ENCODE results near the gene USP49.
"Not testable (repeated sequence)": the region's sequence is repeated elsewhere in the genome, so short reads cannot be mapped to it uniquely, and the experiment has no call there.

USP49 gene

DNA sequence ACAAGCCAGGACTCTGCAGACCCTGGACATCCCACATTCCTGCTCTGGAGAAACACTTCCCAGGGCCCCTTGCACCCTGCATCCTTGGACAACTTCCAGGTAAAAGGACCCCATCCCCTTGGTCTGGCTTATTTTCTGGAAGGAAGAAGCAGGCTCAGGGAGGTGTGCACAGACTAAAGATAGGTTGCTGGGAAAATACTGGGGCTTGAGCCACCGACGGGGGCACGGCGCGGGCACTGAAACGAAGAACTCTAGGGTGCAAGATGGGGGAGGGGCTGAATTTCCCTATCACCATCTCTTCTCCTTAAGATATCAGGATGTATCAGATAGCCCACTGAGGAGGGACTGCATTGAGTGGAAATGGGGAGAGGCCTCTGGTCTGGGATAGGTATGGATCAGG, 116.3 kb downstream of the USP49 start:
- no peak for DNase-seq

DNA sequence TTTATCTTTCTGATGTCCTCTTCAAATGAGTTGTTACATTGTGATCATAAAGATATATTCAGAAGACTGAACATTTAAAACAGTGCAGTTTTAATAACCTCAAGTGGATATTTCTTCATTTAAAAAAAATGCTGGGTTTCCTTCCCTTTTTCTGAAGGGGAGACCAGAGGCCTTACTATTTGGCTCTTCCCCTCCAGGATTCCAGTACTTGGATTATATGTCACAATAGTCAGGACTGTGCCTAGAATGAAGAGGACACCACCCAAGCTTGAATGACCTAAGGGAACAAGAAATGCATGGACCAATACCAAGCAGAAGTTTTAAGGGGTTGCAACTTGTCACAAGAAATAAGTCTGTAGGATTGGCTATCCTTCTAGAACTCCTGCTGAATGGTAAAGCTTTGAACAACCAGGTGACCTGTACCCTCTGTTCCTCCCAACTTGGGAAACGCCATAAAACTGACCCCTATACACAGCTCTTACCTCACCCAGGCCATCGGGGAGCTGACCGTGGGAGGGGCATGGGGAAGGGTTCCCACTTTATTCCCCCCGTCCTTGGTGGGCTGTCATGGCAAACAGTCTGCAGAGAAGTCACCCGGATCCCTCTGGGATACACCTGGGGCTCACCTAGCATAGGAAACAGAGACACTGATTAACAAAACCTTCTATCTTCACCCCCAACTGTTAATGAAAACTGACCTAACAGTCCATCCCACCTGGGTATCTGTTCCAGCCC, 117.5 kb downstream of the USP49 start:
- DNase-seq, result no peak

DNA sequence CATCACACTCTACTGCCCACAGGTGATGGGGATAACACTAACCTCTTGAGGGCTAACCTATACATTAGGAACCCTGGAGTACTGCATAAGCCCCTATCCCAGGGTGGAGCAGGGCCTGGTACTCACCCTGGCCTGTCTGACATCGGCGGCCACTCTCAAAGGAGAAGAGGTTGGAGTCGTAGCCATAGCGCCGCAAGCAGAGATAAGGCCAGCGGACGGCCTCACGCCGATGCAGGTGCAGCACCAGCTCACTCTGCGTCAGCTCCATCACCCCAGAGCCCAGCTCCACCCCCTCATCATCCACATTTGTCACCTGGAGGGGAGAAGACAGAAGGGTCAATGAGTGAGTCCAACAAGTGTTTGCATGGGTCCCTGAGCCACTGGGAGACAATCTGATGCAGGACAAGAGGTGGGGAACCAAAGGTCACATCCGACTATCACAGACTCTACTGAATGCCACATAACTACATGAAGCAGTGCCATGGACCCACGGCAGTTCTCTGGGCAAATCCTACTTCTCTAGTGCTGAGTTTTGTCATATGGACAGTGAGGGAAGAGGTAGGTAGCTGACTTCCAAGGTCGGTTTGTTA, 119.8 kb downstream of the USP49 start:
- DNase-seq, result no peak

DNA sequence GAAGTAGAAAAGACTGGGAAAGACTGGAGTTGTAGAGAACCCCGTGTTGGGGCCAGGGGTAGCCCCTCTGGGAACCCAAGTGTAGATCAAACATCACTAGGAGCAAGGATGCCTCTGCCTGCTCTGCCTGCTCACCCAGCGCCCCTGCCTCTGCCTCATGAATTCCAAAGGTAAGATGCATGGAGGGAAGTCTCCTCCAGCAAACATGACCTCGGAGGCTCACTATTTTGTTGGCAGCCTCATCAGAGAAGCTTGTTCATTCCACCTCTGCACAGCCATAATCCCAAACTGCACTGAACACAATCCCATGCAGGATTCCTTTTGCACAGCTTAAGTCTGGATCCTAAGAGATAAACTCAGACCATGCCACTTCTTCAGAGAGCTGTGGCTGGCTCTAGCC, 120.3 kb downstream of the USP49 start:
- DNase-seq, result no peak

DNA sequence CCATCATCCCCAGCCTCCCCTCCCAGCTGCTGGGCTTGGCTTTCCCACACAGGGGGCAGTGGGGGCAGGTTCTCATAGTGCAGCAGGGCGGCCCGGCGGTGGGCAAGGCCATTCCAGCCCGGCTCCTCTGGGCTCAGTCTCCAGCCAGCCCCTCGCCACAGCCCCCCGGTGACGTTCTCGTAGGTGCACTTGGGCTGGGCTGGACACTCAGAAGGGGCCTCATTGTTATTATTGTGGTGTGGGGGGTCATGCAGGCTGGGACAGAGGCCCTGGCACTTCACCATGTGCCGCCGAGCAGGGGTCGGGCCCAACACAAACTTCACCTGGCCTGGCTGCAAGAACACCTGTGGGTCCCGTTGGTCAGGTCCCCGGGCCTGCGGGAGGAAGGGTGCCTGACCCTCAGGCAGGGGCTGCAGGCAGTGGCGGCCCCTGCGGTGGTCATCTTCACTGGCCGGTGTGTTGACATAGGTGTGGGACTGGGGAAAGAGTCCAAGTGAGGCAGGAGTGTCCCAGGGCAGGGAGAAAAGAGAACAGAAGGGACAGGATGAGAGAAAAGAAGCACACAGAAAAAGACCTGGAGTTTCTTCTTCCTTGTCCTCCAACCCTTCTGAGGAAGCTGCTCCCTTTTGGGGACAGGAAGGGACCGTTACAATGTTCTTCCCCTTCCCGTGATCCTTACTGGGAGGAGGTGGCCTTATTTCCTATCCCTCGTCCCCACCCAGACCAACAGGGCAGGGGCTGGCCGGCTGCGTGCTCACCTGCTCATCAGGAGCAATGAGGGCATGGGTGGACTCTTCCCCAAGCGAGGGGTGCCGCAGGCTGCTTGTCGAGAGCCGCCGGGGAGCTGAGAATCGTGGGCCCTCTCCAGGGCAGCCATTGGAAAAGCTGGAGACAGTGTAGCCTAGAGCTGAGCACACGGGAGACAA, 123.9 kb downstream of the USP49 start:
- no peak for DNase-seq

DNA sequence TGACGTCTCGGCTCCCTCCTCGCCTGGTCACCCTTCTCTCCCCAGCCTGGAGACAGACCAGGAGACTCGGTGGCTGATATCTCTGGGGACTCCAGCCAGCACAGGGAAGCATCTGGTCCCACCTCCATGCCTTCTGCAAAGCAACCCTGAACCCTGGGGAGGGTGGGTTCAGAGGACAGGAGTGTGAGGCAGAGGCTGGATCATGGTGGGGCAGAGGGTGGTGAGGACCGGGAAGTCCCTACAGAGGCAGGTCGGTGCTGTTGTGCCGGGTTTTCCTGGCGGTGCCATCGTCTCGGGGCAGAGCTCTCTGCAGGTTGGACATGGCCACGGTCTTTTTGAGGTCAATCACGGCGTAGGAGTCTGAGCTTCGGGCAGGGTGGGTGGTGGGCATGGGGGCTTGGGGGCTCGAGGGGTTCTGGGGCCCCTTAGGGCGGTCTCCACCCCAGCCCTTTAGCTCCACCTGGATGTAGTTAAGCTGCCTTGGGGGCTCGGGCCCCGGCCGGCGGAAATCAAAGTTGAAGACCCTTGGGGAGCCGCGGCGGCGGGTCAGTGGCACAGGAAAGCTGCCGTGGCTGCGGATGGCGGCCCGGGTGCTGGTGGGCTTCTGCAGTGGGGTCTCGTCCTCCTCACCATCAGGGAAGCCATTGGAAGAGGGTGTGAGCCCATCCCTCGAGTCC, 124.7 kb downstream of the USP49 start:
- DNase-seq, result no peak

DNA sequence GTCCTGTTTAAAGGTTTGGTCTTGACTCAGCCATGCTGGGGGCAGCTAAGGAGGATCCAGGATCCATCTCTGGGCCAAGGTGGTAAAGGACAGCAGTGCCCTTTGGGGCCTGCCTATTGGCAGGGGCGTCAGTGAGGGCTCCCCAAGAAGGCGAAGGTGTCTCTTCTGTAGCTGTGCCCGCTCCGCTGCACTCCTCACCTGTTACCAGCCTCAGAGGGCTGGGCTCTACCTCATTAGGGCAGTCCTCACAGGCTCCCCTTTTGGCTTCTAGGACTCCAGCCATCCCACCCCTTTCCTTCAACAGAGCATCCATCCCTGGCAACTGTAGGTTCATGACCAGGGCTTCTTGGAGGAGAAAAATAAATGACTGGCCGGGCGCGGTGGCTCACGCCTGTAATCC, 125.8 kb downstream of the USP49 start:
- DNase-seq, result no peak

DNA sequence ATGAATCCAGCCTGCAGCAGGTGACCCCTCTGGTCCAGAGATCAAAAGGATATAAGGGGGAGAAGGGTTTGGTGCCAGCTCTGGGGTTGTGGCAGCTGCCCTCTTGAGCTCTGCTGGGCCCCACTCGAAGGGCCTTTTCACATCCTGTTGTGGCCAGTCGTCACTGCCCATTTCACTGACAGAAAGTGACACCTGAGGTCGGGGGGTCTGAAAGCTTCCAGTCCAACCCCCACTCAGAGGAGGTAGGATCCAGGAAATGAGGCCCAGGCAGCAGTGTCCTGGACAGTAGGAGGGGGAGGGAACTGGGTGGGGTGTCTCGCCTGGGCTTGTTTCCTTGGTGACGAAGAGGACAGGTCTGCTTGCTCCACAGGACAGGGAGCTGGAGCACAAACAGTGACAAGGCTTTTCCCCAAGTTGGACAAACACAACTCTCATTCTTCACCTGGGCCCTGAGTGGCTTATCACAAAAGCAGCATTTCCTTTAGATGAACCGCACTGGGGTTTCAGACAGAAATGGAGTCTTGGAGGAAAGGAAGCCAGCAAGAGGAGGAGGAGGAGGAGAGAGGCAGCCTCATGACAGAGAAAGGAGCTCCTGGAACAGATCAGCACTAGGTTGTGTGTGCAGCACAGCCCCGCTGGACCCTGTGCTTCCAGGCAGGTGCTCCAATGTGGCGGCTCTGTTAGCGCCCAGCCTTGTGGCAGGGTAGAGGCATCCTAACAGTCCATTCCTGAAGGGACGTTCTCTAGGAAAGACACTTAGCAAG, 126.4 kb downstream of the USP49 start:
- DNase-seq, result peak; percentile 9

DNA sequence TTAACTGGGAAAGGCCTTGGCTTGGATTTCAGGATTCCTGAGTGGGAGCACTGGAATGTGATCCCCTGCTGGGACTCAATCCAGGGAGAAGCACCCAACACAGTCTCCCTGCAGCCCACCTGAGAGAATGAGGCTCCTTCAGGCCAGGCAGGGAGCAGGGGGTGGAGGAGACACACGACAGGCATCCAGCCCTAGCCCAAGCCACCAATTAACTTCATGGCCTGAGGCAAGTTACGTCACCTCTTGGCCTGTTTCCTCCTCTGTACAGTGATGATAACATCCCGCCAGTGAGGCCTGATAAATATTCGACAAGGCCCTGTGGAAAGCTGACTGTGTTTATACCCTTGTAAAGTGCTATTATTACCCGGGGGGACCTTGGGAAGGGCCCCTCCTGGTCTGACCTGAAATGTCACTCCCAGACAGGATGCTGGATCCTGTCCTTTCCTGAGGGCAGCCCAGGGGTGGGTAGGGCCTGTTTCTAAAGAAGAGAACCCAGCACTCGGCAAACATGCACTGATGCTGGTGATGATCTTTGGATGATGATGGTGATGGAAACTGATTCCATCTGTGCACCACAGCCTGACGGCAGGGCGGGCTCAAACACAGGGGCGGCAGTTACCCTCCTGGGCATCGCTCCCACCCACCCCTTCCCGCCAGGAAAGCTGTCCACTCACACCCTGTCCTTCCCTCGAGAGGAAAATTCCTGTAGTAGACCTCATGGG, 127.9 kb downstream of the USP49 start:
- DNase-seq, result peak; percentile 34

DNA sequence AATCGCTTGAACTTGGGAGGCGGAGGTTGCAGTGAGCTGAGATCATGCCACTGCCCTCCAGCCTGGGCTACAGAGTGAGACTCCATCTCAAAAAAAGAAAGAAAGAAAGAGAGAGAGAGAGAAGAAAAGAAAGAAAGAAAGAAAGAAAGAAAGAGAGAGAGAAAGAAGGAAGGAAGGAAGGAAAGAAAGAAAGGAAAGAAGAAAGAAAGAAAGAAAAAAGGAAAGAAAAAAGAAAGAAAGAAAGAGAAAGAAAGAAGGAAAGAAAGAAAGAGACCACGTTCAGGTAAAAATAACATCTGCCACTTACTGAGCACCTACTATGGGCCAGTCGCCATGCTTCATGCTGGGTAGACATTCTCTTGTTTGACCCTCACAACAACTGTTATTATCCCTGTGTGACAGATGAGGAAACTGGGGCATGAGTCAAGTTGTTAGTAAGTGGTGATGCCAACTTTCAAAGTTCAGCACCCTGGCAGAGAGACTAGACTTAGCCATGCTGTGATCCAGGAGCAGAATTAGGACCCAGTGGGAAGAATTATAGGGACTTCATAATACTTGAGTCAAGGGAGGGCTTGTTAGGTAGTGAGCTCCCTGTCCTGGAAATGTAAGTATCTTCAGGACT, 129.0 kb downstream of the USP49 start:
- DNase-seq, result not testable (repeated sequence)

DNA sequence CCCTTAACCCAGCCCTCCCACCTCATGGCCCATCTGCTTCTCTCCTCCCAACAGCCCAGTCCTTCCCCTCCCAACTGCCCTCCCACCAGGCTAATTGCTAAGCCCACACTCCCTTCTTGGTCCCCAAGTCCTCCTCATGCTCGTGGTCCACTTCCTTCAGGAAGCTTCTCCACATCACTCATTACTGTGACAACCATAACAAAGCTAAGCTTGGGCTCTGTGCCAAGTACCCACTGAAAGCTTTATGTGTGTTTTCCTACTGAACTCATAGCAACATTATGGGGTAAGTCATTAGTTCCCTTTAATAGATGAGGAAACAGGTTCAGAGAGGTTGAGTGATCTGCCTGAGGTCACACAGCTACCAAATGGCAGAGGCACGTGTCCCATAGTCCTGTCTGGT, 131.7 kb downstream of the USP49 start:
- no peak for DNase-seq

DNA sequence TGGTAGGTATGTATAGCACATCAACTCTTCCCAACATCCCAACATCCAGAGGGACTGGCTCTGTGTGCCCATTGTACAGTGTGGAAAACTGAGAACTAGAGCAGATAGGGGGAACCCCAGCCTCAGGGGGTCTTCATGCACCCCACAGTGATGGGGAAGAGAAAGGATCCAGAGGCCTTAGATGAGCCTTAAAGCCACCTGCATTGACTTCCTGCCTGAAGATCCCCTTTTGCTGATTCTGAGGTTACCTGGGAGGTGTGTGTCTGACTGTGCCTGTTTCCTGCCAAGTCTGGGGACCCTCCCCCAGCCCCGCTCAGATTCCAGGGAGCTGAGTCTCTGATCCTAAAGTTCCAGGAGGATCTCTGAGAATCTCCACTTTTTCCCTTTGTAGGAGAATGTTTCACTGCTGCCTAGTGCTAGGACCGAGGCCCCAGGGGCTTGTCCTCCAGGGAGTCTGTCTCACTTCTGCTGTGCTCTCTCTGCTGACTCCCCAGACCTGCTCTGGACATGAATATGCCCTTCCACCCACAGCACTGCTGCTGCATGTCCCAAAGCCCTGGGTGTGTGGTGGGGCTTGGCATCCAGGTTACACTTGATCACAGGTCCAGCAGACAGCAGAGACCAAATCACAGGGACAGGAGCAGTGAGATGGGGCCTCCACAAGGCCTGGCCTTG, 135.1 kb downstream of the USP49 start:
- no peak for DNase-seq

DNA sequence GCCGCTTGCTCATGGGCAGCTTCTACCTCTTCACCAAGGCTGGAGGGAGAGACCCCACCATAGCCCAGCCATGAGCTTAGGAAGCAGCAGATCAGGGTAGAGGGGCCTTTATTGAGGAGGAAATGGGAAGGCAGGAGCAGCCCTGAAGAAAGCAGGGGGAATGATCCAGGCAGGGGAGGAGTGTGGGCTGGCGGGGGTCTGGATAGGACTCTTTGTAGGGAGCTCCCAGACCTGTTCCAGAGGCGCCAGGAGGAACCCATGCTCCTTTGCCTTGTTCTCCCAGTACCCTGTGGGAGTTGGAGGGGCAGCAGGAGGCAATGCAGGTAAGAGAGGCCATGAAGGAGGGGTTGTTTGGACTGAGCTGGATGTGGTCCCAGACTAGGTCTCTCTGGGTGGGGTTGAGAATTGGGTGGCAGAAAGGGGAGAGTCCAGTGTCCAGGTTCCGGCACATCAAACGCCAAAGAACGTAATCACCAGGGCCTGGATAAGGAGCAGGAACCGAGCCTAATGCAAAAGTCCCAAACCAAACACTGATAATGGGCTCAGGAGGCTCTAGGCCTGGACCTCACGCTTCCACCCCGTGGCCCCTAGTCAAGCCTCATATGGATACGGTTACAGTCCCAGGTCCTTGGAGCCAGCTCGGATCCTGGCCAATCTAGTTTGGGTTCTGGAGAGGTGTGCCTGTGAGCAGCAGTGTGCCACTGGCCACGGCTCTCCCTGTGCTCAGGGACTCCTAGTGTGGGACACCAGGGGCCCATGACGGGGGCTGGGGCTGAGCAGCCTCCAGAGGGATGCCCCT, 135.9 kb downstream of the USP49 start:
- DNase-seq, result no peak

DNA sequence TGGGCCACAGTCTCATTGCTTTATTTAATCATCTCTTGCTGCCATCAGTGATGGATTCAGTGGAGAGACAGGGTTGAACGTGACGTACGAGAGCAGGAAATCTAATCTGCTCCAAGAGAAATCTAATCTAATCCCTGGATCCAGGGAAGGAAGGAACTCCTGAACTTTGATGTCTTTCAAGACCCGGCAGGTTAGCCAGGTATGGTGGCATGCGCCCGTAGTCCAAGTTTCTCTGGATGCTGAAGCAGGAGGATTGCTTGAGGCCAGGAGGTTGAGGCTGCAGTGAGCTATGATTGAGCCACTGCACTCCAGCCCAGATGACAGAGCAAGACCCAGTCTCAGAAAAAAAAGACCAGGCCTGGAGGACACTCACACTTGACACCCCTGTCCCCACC, 136.5 kb downstream of the USP49 start:
- DNase-seq, result no peak

DNA sequence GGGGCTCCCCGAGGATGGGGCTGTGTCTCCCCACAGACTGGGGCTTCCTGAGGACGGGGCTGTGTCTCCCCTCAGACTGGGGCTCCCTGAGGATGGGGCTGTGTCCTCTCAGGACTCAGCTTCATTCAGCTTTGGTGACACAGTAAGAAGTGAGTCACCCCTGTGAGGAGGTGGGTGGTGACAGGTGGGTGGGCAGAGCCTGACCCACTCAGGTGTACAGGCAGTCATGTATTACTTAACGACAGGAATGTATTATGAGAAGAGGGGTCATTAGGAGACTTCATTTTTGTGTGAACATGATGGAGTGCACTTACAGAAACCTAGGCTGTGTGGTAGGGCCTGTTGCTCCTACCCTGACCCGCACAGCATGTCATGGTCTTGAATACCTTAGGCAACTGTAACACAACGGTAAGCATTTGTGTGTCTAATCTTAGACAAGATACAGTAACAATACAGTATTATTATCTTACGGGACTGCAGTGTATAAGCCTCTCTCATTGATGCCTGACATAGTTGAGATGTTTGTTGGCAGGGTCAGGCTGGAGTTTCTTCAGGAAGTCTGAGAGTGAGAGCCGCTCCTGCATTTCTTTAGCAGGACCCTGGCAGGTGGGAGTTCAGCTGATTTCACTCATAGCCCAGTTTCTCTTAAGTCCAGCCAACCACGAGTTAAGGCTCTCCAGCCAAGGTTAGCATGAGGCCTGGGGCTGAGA, 137.1 kb downstream of the USP49 start:
- DNase-seq, result no peak

DNA sequence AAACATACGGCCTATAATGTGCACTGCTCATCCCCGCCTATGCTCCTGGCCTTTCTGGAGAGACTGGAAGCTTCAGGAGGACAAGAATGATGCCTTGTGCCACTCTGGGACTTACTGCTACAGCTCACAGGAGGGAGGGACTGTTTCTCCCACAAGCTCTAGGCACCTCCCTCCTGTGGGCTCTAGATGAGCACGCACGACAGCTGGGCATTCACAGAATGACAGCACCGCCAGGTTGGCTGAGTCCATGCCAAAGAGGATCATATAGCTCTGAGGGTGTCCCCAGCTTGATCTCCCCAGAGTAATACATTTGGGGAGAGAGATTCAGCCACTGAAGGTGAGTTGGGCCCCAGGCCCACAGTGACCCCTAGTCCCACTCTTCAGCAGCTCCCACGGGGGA, 137.9 kb downstream of the USP49 start:
- DNase-seq, result no peak

DNA sequence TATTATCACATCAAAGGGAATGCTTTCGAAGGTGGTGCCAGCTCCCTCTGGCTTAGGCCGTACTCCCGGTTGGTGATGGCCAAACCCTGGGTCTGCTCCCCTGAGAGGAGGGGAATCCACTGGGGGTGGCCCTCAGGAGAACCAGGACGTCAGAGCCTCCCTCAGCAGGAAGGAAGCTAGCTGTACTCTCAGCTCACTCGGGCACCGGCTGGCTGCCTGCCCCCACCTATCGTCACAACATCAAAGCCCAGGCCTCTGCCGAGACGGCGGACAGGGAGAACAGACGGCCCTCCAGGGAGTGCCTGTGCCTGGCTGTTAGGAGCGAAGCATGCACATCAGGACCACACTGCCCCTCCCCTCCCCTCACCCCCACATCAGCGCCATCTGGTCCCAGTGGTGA, 138.8 kb downstream of the USP49 start:
- DNase-seq, result no peak

DNA sequence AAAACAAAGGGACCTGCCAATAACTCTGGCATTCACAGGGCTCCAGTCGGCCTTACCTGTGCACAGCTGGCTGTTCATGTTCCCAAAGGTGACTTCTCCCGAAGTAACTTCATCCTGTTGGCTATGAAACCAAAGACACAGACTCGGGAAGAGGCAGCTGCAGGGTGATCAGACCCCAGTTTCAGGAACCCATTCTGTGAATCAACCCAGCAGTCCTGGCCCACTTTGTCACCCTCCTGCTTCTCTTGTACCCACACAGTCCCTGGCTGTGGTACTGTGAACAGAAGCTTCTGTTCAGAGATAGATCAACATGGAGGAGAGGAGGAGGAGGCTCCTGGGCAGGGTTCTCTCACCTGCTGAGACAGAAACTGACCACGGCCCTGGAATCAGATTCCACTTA, 139.3 kb downstream of the USP49 start:
- DNase-seq, result no peak

DNA sequence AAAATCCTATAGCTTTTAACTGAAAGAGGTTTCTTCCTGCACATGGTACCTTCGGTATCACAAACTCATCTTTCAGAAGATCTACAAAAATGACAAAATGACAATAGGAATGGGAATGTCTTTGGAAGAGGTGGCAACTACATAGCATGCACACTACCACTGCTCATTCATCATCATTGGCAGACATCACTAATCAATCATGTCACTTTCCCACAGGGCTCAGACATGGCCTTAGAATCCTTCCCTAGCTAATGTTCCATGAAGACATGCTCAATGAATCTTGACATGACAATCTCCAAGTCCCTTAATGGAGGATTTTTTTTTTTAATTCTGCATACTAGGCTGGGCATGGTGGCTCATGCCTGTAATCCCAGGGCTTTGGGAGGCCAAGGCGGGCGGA, 144.8 kb downstream of the USP49 start:
- no peak for DNase-seq
